RPMI7951 (cell line): ENCODE data around the gene RRP12. TPM values are rescaled to one million over a fixed set of nuclear protein-coding genes. Genes with fewer than 3 reads are reported as not detected.
"Not testable (repeated sequence)": the region's sequence is repeated elsewhere in the genome, so short reads cannot be mapped to it uniquely, and the experiment has no call there.

Experiments
- DNase-seq: peaks from one replicate; pipeline ENCODE4 v3.0.0-alpha.2; 2012; ENCODE audit warnings: low read depth
- total RNA-seq: library from RNA; depleted of rRNA; stranded (reverse); fragments of >200 nt; shearing (Covaris generic); gene quantifications from 2 replicates; pipeline ENCODE4 v1.2.3, GENCODE V29; 2014; rRNA removed

RRP12 gene, protein sequence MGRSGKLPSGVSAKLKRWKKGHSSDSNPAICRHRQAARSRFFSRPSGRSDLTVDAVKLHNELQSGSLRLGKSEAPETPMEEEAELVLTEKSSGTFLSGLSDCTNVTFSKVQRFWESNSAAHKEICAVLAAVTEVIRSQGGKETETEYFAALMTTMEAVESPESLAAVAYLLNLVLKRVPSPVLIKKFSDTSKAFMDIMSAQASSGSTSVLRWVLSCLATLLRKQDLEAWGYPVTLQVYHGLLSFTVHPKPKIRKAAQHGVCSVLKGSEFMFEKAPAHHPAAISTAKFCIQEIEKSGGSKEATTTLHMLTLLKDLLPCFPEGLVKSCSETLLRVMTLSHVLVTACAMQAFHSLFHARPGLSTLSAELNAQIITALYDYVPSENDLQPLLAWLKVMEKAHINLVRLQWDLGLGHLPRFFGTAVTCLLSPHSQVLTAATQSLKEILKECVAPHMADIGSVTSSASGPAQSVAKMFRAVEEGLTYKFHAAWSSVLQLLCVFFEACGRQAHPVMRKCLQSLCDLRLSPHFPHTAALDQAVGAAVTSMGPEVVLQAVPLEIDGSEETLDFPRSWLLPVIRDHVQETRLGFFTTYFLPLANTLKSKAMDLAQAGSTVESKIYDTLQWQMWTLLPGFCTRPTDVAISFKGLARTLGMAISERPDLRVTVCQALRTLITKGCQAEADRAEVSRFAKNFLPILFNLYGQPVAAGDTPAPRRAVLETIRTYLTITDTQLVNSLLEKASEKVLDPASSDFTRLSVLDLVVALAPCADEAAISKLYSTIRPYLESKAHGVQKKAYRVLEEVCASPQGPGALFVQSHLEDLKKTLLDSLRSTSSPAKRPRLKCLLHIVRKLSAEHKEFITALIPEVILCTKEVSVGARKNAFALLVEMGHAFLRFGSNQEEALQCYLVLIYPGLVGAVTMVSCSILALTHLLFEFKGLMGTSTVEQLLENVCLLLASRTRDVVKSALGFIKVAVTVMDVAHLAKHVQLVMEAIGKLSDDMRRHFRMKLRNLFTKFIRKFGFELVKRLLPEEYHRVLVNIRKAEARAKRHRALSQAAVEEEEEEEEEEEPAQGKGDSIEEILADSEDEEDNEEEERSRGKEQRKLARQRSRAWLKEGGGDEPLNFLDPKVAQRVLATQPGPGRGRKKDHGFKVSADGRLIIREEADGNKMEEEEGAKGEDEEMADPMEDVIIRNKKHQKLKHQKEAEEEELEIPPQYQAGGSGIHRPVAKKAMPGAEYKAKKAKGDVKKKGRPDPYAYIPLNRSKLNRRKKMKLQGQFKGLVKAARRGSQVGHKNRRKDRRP (N-terminal part only)
- 13.4 and 15.4 TPM in 2 replicates for total RNA-seq

DNA sequence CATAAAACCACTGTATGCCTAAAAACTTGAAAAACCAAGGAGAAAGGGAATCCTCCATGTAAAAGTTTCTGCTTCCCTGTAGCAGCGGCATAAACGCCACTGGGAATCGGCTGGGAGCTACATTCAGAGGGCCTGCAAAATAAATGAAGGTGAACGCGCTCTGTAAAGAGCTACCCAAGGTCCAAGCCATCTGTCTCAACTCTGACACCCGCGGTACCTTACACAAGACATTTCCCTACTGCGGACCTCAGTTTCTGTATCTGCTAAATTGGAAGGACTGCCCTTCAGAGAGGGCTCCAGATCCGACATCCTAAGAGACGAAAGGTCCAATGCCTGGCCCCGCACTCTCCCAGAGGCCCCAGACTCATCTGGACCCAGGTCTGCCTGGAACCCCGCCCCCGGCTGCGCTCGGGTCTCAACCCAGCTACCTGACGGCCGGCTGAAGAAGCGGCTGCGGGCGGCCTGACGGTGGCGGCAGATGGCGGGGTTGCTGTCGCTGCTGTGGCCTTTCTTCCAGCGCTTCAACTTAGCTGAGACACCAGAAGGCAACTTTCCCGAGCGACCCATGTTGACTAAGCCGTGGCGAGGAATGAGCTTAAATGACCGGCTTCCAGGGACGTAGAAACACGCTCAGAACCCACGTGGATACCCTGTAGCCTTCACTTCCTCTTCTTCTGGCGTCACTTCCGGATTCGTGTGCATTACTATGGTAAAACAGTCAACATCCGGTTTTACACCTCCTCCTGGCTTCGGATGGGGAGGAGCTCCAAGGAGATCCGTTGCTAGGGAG lies at the start of gene RRP12:
Gene RRP12, minus strand, starts transcription at position 676 of the 790 bp plus-strand sequence. Its CDS starts 109 bp downstream, at position 567.
- peak; percentile 98 for DNase-seq

DNA sequence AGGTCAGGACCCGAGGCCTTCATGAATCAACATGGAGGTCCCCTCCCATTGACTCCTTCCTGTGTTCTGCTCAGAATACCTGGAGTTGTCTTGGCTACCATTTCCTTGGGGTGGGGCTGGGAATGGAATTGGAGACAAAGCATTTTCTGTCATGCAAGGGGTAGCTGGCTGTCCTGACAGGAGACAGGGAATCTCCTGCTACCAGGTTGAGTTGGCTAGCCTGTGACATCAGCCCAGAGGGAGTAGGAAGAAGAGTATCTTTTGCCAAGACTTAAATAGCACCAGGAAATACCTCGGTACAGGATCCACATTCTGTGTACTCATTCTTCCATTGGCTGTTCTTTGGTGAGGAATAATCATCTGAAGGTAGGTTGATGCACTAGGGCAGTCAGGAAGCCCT lies 49.7 kb upstream of the RRP12 start:
- no peak for DNase-seq

DNA sequence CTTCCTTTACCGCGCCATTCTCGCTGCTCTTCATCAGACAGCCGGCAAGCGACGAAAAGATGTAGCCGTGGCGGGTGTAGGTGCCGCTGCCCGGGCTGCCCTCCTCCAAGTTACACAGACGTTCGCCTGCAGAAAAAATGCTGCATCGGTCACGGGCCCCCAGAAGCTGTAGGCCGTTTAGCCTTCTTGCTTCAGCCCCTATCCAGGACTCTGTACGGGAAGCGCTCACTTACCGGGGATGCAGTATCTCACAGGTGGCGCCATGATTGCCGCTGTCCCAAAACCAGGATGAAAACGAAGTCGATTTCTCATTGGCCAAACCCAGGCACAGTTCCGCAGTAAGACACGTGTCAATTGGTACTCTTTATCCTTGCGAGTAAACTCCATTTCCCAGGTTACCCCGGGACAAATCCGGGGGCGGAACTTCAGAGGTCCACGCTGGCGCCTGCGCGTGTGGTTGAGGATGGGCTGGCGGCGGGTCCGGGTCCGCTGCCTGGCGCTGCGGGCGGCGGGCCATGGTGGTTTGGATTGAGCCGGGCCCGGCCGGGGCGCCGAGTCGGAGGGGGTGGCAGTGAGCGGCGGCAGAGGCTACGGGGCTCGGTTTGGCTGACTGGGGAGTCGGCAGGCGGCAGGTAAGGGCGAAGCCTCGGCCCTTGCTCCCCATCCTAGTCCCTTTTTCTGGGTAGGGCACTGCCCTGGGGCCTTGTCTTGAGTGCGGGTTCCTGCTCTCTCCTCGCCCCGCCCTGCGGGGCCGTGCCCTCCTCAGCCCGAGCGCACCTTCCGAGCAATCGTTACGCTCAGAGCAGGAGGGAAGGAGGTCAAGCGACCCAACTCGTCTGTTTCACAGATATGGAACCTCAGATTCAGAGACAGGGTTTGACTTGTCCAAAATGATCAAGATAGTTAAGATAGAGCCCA lies 44.8 kb upstream of the RRP12 start, which contains the start of the genes EXOSC1 and ZDHHC16:
Gene EXOSC1, minus strand, starts transcription at position 285 of the 918 bp plus-strand sequence. Its CDS starts 21 bp downstream, at position 264.
Gene ZDHHC16, plus strand, starts transcription at position 454 of the 918 bp plus-strand sequence. CDS start 5,501 bp downstream, outside the sequence.
- DNase-seq, result peak; percentile 93

DNA sequence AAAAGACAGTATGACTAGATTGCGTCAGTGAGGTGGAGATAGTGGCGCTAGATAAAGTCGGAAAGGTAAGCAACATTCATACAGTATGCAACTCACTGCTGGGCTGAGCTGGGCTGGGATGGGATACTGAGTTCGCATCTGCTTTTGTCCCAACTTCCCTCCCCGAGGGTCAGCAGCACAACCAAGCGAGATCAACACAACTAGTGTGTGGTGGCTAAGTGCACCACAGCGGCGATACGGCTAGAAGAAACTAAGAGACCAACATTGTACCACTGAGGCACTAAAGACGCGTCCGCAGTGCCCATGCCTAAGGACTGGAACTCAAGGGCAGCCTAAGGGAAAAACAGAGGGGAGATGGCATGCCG lies 44.2 kb upstream of the RRP12 start:
- no peak for DNase-seq

DNA sequence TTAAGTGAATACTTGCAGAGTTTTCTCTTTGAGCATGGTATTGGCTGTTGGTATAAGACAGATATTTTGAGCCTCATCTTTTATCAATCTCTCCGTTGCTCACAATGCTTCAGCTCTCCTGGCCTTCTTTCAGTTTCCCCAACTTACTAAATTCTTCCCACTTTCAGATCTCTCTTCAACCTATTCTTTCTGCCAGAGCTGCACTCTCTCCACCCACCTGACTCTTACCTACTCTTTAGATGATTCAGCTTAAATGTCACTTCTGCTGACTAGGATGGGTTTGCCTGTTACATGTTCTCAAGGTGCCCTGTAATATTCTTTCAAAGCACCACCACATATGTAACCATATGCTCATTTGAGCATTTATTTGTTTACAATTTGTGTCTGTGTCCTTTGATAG lies 43.1 kb upstream of the RRP12 start:
- no peak for DNase-seq

DNA sequence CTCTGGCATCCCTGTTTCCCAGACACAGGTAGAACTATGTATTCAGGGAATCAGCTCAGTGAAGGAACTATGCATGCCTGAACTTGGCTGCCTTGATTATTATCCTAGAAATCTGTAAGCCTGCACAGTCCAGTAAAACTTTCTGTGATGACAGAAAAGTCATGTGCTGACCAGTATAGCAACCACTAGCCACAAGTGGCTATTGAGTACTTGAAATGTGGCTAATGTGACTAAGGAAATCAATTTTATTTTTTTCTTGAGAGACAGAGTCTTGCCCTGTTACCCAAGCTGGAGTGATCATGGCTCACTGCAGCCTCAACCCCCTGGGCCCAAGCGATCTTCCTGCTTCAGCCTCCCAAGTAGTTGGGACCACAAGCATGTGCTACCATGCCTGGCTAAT lies 41.1 kb upstream of the RRP12 start:
- DNase-seq, result no peak

DNA sequence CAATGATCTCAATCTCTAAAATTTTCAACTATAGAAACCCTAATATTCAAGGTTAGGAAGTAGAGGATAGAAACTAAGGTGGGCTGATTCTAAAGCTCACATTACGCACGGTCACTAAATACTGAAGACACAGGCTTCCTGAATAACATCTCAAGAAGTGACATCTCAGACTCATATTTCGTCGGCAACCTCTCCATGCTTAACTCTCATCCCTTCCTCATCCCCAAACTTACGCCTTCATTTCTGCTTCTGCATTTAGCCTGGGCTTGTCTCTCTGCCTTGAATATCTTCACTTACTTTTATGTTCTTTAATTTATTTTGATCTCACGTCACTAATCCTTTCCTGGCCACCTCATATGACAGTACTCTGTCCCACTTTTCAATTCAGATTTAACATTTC lies 34.1 kb upstream of the RRP12 start:
- DNase-seq, result no peak

DNA sequence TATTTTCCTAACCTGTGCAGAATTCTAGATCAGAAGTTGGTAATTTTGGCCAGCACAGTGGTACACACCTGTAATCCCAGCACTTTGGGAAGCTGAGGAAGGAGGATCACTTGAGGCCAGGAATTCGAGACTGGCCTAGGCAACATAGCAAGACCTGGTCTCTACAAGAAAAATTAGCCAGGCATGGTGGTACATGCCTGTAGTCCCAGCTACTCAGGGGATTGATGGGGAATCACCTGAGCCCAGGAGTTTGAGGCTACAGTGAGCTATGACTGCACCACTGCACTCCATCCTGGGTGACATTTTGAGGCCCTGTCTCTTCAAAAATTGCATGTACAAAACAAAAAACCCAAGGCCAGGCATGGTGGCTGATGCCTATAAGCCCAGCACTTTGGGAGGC lies 33.4 kb upstream of the RRP12 start:
- DNase-seq, result no peak

DNA sequence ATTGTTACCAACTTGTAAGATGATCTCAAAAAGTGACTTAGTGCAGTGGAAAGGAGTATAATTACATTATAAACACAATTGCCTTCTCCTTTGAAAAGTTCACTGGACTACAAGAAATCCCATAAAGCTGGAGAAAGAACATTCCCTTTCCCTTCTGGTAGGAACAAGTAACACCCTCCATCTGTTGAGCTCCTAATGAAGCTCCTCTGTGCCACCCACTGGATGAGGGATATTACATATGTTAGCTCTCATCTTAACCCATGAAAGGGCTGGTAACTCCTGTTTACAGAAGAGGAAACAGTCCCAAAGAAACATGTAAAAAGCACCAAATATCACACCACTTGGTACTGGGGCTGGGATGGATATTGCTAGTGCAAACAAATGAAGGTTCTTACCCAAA lies 32.9 kb upstream of the RRP12 start:
- no peak for DNase-seq

DNA sequence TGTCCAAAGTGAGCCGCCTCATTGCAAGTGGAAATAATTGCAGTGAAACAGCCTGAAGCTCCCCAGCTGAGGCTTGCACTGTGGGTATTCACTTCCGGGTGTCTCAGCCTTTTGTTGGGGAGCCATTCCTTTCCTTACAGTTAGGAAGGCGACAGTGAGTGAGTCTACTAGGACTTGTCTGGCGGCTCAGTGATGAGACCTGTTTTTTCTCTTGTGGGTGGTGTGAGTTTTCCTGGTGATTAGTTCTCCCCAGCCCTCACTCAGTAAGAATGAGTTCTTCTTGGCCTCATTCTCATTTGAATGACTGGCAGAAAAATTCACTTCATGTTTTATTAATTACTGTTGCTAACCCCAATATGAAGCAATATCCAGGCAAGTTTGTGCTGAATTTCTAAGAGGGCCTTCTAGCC lies 27.4 kb upstream of the RRP12 start:
- peak; percentile 31 for DNase-seq

DNA sequence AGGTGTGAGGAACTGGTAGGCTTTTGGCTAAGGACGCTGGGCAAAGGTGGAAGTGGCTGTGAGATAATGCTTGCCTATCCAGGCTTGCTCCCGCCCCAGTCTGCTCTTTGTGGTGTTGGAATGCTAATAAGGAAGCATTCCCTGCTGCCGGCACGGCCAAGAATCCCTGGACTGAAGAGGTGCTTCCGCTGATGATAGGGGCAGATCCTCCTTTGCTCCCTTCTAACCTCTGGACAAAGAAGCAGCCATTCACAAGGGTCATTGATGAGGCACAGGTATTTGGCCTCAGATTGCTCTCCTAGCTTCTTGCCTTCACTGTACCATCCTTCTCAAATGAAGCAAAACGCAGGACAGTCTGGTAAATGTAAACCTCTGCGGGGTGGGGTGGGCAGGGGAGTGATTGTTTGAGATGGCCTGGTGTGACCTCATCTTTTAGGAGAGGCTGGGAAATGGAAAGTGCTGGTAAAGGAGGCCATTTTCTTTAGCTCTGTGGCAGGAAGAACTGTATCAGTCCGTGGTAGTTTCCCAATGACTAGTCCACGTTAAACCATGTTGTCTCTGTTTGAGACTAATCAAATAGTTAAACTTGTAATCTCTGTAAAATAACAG lies 26.5 kb upstream of the RRP12 start:
- DNase-seq, result peak; percentile 35

DNA sequence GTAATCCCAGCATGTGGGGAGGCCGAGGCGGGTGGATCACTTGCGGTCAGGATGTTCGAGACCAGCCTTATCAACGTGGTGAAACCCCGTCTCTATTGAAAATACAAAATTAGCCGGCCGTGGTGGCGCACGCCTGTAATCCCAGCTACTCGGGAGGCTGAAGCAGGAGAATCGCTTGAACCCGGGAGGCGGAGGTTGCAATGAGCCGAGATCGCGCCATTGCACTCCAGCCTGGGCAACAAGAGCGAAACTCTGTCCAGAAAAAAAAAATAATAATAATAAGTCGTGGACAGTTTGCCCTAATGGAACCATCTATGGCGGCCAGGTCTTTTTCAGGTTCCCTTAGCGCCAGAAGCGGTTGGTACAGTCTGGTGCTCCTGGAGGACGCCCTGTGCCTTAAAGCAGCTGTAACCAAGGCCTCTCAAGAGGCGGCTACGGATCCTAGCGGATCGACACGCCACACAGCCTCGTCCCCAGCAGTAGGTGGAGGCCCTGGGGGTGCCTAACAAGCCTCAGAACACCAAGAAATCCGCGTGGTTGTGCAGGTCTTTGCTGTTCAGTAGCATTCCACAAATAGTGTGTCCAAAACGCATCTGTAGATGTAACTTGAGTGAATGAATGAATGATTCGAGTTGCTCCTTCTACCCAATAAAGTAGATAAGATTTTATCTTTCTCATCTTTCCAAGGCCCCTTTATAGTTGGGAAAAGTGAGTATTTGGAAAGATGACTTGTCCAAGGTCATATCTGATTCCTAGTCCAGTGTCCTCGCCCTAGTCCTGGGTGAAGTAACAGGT lies 25.8 kb upstream of the RRP12 start:
- no peak for DNase-seq

DNA sequence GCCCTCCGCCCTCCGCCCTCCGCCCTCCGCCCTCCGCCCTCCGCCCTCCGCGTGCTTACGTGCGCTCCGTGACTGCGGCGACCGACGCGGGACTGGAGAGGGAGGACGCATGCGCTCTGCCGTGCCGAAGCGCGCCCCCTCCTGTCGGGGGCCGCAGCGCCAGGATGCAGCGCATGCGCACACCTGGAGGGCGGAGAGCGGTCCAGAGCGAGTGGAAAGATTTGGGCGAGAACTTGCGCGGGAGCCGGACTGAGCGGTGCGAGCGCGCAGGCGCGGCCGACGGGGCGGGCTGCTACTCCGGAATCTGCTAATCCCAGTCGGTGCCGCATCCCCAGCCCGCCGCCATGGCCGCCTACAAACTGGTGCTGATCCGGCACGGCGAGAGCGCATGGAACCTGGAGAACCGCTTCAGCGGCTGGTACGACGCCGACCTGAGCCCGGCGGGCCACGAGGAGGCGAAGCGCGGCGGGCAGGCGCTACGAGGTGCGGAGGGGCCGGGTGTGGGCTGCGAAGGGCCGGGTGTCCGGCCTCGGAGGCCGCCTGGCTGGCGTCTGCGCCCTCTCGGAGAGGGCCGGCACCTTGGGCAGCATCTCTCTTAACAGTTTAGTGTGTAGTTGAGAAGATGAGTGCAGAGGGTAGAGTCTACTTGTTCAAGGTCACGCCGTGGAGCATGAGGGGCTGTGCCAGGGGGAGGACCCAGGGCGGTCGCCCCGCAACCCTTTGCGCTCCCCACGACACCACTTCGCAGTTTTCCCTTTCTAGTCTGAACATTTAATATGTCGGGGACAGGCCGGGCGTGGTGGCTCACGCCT lies 25.0 kb upstream of the RRP12 start, which contains the start of gene PGAM1:
Gene PGAM1, plus strand, starts transcription at position 228 of the 812 bp plus-strand sequence. Its CDS starts 117 bp downstream, at position 345.
- DNase-seq, result peak; percentile 90

DNA sequence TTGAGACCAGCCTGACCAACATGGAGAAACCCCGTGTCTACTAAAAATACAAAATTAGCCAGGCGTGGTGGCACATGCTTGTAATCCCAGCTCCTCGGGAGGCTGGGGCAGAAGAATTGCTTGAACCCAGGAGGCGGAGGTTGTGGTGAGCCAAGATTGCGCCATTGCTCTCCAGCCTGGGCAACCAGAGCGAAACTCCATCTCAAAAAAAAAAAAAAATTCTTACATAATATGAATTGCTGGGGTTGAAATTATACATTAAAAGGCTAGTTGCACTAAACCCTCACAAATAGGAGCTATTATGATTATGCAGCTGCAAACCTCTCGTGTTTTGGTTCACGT lies 22.6 kb upstream of the RRP12 start:
- not testable (repeated sequence) for DNase-seq

DNA sequence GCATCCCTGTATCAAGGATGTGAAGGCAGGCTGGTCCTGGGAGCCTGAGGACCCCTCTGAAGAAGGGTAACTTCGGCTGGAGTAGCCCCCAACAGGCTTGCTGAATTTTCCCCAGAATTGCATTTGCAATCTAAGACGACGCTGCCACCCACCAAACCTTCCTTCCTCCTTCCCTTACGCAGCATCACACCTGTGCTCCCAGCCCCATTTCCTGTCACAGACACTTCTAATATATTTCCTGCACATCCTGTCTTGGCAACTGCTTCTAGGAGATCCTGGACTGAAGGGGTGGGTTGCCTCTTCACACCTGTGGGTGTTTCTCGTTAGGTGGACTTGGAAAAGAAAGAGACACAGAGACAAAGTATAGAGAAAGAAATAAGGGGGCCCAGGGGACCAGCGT lies 15.4 kb upstream of the RRP12 start:
- no peak for DNase-seq

DNA sequence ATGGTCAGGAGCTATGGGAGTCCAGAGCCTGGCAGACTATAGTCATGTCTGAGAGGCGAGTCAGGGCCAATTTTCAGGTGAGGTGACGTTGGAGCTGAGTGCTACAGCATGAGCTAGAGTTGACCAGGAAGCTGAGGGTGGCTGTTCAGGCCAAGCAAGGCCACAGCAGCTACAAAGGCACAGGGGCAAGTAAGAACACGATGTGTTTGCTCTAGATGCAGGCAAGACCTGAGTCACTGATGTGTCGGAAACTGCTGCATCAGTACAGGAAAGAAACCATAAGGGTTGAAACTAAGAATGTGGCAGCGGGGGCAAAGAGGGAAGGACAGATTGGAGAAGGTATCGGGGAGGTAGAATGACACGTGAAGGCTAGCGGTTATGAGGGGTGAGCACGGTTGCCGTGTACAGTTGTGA lies 11.8 kb upstream of the RRP12 start:
- no peak for DNase-seq

DNA sequence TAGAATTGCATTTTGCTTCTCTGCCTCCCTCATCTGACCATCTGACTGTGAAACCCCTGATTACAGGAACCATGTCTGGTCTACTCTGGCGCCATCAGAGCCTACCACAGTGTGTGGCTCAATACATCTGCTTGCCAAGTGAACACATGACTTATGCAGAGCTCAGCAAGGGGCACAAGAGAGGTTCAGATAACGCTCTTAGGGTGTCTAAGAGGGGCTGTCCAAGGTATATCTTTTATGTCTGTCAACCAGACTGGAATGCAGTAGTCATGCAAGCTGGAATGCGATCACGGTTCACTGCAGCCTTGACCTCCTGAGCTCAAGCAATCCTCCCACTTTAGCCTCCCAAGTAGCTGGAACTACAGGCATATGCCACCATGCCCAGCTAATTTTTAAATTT lies 10.3 kb upstream of the RRP12 start:
- DNase-seq, result peak; percentile 38
